Measurements from ENCODE around the gene TAF4B. TPM values are rescaled to one million over a fixed set of nuclear protein-coding genes. Genes with fewer than 3 reads are reported as not detected.
A peak's percentile ranks its signal among the peaks of the same experiment; 100 is the strongest.
"Not testable (repeated sequence)": the region's sequence is repeated elsewhere in the genome, so short reads cannot be mapped to it uniquely, and the experiment has no call there.

The TAF4B gene
- total RNA-seq, 1 donor from 2014 or later, result 1.4 TPM

DNA sequence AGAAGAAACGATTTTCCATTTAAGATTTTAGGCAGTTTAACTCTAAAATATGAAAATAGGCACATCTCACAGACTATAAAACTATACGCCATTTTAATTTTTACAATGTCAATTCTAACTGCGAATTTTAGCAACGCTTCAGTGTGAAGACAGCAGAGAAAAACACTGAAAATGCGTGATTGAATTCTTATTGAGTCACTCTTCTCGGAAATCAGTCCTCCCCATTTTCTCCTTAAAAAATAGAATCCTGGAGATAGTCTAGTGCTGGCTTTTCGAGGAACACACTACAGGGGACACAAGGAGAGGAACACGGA lies 373 bp upstream of the TAF4B start:
- TF ChIP-seq CTCF (IDR thresholded peaks at IDR 0.05; ENCODE audit: partially characterized antibody, unreplicated experiment), result no peak
- H3K27me3 Mint-ChIP-seq (ENCODE audit: unreplicated experiment), result peaks cover 5% of the 10 kb centered on the region
- H3K36me3 Mint-ChIP-seq (ENCODE audit: unreplicated experiment), result no peaks in the 10 kb centered on the region
- no peak overlapping the region for H3K27ac Mint-ChIP-seq (ENCODE audit: unreplicated experiment)
- peaks cover 5% of the 10 kb centered on the region for H3K4me1 Mint-ChIP-seq (ENCODE audit: low read depth, unreplicated experiment)
- H3K4me3 Mint-ChIP-seq (ENCODE audit: unreplicated experiment), result peak overlapping the region; percentile 90
- H3K9me3 Mint-ChIP-seq (ENCODE audit: unreplicated experiment), result no peaks in the 10 kb centered on the region
- no peak for DNase-seq

DNA sequence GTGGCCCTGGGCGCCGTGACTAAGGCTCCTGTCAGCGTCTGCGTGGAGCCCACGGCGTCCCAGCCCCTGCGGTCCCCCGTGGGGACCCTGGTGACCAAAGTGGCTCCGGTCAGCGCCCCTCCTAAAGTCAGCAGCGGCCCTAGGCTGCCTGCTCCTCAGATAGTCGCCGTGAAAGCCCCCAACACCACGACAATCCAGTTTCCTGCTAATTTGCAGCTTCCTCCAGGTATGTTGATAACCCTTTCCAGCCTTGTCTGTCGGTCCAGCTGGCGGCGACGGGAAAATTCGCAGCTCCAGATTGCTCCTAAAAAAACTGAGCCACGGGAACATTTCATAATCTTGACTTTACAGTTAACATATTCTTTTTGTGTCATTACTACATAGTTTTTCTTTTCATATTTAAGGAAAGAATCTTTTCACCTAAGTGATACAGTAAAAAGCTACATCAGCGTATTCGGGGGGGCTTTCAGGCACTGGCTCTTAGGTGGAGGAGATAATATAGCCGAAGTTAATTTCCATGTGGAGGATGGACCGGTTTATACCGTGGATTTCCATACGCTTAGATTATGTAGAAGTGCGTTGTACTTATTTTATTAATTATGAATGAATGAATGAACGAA lies 916 bp downstream of the TAF4B start:
- DNase-seq, result no peak

GRCh38 chr18:26228562-26229260 lies 2.5 kb downstream of the TAF4B start:
- Mint-ChIP-seq H3K9me3 (ENCODE audit: unreplicated experiment) (peaks cover 1% of the 10 kb centered on the region), H3K36me3 (ENCODE audit: unreplicated experiment) (no peaks in the 10 kb centered on the region), H3K4me3 (ENCODE audit: unreplicated experiment) (no peak overlapping the region), H3K4me1 (ENCODE audit: low read depth, unreplicated experiment) (peaks cover 5% of the 10 kb centered on the region), H3K27ac (ENCODE audit: unreplicated experiment) (no peak overlapping the region), H3K27me3 (ENCODE audit: unreplicated experiment) (peaks cover 7% of the 10 kb centered on the region)
- TF ChIP-seq CTCF (IDR thresholded peaks at IDR 0.05; ENCODE audit: partially characterized antibody, unreplicated experiment), result no peak
- DNase-seq, result no peak

More for the DNA sequence above, 916 bp downstream of the TAF4B start:
- Mint-ChIP-seq H3K4me1 (ENCODE audit: low read depth, unreplicated experiment) (peaks cover 5% of the 10 kb centered on the region), H3K27ac (ENCODE audit: unreplicated experiment) (no peak overlapping the region), H3K4me3 (ENCODE audit: unreplicated experiment) (peak overlapping the region; percentile 91), H3K9me3 (ENCODE audit: unreplicated experiment) (no peaks in the 10 kb centered on the region), H3K36me3 (ENCODE audit: unreplicated experiment) (no peaks in the 10 kb centered on the region), H3K27me3 (ENCODE audit: unreplicated experiment) (peaks cover 7% of the 10 kb centered on the region)
- no peak for TF ChIP-seq CTCF (IDR thresholded peaks at IDR 0.05; ENCODE audit: partially characterized antibody, unreplicated experiment)

- Mint-ChIP-seq H3K9me3 (ENCODE audit: unreplicated experiment) (peaks cover 1% of the 10 kb centered on the region), H3K27ac (ENCODE audit: unreplicated experiment) (no peak overlapping the region), H3K4me3 (ENCODE audit: unreplicated experiment) (no peak overlapping the region), H3K27me3 (ENCODE audit: unreplicated experiment) (peaks cover 7% of the 10 kb centered on the region), H3K4me1 (ENCODE audit: low read depth, unreplicated experiment) (peaks cover 5% of the 10 kb centered on the region), H3K36me3 (ENCODE audit: unreplicated experiment) (no peaks in the 10 kb centered on the region)
- no peak for DNase-seq
- no peak for TF ChIP-seq CTCF (IDR thresholded peaks at IDR 0.05; ENCODE audit: partially characterized antibody, unreplicated experiment)
These were observed 4.3 kb downstream of the TAF4B start for GRCh38 chr18:26230497-26230896.

GRCh38 chr18:26233208-26233607 lies 7.0 kb downstream of the TAF4B start:
- Mint-ChIP-seq H3K36me3 (ENCODE audit: unreplicated experiment) (no peaks in the 10 kb centered on the region), H3K27ac (ENCODE audit: unreplicated experiment) (no peak overlapping the region), H3K4me1 (ENCODE audit: low read depth, unreplicated experiment) (no peaks in the 10 kb centered on the region), H3K27me3 (ENCODE audit: unreplicated experiment) (peaks cover 4% of the 10 kb centered on the region), H3K9me3 (ENCODE audit: unreplicated experiment) (peaks cover 1% of the 10 kb centered on the region), H3K4me3 (ENCODE audit: unreplicated experiment) (no peak overlapping the region)
- TF ChIP-seq CTCF (IDR thresholded peaks at IDR 0.05; ENCODE audit: partially characterized antibody, unreplicated experiment), result no peak
- DNase-seq, result no peak

DNA sequence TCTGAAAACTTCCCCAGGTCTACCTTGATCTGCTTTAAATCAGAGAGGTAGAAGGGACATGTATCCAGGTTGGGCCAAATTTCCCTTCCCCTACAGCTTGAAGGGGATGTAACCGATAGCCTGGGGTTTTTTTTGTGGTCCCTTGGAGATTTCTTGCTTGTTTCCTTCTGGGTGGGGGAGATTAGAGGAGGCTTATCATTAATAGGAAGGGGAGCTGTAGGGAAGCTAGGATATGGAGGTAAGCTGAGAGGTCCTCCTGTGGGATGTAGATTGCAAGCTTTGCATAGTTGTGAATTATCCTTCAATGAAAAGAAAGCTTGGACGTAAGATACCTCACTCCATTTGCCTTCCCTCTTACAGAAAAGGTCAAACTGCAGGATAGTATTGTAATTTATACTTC lies 11.1 kb downstream of the TAF4B start:
- H3K36me3 Mint-ChIP-seq (ENCODE audit: unreplicated experiment), result peaks cover 11% of the 10 kb centered on the region
- H3K4me3 Mint-ChIP-seq (ENCODE audit: unreplicated experiment); H3K27ac Mint-ChIP-seq (ENCODE audit: unreplicated experiment): not testable (repeated sequence)

GRCh38 chr18:26238718-26239117 lies 12.5 kb downstream of the TAF4B start:
- peaks cover 11% of the 10 kb centered on the region for H3K36me3 Mint-ChIP-seq (ENCODE audit: unreplicated experiment)
- H3K4me3 Mint-ChIP-seq (ENCODE audit: unreplicated experiment); H3K9me3 Mint-ChIP-seq (ENCODE audit: unreplicated experiment); H3K27me3 Mint-ChIP-seq (ENCODE audit: unreplicated experiment); H3K27ac Mint-ChIP-seq (ENCODE audit: unreplicated experiment); DNase-seq; H3K4me1 Mint-ChIP-seq (ENCODE audit: low read depth, unreplicated experiment): not testable (repeated sequence)

More for the DNA sequence above, 11.1 kb downstream of the TAF4B start:
- not testable (repeated sequence) for DNase-seq; H3K27me3 Mint-ChIP-seq (ENCODE audit: unreplicated experiment); H3K4me1 Mint-ChIP-seq (ENCODE audit: low read depth, unreplicated experiment); H3K9me3 Mint-ChIP-seq (ENCODE audit: unreplicated experiment)

All from glutamatergic neuron (in vitro differentiated cells).